RPMI8226 (cell line): ENCODE results near the gene BCKDHB.
"Not testable (repeated sequence)": the region's sequence is repeated elsewhere in the genome, so short reads cannot be mapped to it uniquely, and the experiment has no call there.

Experiments used
- DNase-seq: peaks from one replicate; pipeline ENCODE4 v3.0.0-alpha.2; 2015

Gene BCKDHB

DNA sequence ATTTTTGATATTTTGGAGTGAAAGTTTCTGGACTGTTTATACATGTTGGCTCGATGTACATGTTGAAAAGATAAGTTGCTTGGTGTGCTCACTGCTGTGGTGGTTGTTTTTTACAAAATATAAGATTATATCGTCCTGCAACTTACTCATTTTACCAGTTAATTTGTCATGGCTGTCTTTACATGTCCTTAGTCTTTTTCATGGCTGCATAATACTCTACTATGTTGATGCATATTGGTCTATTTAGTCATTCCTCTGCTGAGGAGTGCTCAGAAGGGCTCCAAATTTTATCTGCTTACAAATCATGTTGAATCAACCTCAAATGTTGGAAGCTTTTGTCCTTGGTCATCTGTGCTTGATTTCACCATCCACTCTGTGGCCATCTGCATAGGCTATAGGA lies 164.6 kb downstream of the BCKDHB start:
- no peak for DNase-seq

- no peak for DNase-seq
Observed at GRCh38 chr6:80272988-80273387, 166.5 kb downstream of the BCKDHB start.

DNA sequence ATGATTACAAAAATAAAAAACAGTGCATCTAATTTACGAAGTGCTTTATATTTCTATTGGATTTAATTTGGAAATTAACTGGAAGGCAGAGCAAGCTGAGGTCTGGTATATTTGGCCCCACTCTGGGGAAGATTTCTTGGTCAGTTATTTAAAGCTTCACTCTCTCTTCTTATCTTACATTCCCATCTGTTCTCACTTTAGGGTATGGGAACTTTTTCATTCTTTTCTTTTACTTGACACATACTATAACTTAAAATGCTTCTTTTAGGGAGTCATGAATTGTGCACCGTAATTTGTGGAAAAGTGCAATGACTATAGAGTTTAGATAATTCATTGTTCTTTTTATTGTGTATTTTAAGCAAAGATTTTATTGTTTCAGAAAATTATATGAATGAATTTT lies 170.4 kb downstream of the BCKDHB start:
- no peak for DNase-seq

- no peak for DNase-seq
Observed at GRCh38 chr6:80277501-80277900, 171.0 kb downstream of the BCKDHB start.

GRCh38 chr6:80280262-80281010 lies 174.0 kb downstream of the BCKDHB start:
- no peak for DNase-seq

GRCh38 chr6:80282913-80283554 lies 176.6 kb downstream of the BCKDHB start:
- no peak for DNase-seq

GRCh38 chr6:80287112-80287511 lies 180.6 kb downstream of the BCKDHB start:
- no peak for DNase-seq

DNA sequence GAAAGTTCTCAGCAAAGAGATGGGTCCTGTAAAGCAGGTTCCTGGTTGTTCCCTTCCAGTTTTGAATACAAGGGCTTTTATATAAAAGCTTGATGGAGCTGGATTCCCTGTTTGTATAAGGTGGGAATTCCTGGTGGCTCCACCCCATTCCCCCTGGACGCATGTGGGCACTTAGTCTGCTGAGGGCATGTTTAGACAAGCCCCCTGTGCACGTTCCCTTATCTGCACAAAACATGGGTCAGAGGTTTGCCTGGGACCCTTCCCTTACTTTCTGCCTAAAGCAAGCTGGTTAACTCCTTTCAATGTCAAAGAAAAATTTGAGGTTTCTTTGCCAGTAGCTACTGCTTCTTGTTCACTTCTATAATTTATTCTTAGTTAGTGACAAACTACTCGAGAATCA lies 181.1 kb downstream of the BCKDHB start:
- DNase-seq = no peak

DNA sequence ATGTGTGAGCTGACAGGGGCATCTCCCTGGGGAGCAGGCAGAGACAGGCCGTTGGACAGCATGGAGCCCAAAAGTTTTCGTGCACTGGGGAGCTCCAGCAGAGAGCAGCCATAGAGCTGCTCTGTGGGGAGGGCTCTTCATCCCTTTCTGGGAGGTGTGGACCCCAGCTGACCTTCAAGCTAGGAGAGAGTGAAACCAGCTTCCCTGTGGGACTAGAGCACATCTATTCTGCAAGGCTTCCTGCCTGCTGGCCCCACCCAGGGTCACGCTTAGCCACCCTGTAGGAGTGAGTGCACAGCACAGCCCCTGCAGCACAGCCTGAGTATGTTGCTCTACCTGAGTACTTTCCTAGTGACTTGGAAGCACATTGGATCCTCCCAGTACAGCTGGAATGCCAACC lies 183.3 kb downstream of the BCKDHB start:
- no peak for DNase-seq

DNA sequence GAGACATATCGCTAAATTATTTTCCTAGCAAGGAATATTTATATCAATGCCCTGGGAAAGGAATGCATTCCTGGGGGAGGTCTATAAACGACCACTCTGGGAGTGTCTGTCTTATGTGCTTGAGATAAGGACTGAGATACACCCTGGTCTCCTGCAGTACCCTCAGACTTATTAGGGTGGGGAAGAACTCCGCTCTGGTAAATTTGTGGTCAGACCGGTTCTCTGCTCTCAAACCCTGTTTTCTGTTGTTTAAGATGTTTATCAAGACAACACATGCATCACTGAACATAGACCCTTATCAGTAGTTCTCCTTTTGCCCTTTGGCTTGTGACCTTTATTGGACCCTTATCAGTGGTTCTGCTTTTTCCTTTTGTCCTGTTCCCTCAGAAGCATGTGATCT lies 188.1 kb downstream of the BCKDHB start:
- DNase-seq = not testable (repeated sequence)

GRCh38 chr6:80302716-80303115 lies 196.2 kb downstream of the BCKDHB start:
- no peak for DNase-seq

DNA sequence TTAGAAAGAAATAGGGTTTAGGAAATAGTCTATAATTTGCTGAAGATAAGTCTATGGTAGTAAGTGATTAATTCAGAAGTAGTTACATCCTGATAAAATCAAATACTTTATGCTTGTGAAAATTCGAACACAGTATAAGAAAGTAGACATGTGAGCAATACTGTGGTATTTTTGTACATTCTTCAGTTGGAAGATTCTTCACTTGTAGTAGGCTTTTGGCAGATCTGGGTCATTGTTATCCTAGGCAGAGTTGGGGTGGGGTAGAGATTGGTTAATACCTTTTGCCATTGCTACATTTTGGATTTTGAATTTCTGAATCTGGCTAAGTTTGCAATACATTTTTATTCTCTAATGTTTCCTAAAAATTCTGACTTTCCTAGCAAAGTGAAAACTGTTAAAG lies 197.5 kb downstream of the BCKDHB start:
- no peak for DNase-seq

GRCh38 chr6:80314531-80314930 lies 208.1 kb downstream of the BCKDHB start:
- no peak for DNase-seq

DNA sequence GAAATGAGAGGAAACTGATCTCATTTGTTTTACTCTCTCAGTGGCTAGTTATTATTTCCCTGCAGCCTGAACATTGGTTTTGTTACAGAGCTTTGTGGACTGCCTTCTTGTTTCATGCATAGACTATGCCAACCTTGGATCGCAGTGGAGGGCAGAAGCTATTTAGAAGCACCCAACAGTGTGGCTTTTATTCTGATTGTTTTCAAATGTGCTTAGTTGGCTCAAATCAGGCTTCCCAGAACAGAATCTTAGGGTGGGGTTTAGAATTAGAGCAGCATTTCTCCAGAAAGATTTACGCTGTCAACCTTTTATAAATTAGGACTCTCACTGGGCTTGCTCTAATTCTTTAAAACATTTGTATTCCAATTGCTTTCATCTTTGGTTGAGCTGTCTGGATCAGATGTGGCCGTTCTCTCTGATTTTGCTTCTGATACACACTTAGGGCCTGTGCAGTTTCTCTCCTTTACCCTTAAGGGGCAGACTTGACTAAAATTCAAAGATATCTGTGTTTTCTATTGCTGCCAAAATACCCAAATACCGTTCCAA lies 210.3 kb downstream of the BCKDHB start:
- DNase-seq = no peak

- DNase-seq = no peak
Observed at GRCh38 chr6:80319196-80319595, 212.7 kb downstream of the BCKDHB start.

GRCh38 chr6:80321011-80321410 lies 214.5 kb downstream of the BCKDHB start:
- DNase-seq = no peak

DNA sequence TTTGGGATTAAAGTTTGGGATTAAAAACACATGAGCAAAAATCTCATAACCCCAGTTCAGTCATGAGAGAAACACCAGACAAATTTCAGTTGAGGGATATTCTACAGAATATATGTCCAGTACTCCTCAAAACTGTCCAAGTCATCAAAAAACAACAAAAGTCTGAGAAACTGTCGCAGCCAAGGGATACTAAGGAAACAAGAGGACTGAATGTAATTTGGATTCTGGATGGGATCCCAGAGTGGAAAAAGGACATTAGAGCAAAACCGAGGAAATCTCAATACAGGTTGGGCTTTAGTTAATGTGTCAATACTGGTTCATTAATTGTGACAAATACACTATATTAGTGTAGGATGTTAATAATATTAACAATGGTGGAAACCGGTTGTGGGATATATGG lies 219.3 kb downstream of the BCKDHB start:
- DNase-seq = no peak

DNA sequence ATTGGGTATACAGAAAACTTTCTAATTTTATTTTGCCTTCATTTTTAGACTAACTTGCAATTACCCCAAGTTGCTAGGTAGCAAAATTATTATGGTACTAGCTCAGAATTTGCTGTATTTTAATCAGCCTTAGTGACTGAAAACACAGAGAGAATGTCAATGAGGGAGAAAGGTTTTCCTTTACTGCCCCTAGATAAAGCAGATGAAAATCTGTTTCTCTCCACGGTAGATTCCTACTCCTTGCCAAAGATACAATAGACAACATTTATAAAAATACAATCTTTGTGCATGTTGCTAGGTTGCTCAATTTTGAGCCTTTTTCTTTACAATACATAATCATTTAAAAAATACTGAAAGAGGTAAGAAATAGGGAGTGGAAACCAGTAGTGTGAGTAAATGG lies 222.2 kb downstream of the BCKDHB start:
- no peak for DNase-seq

DNA sequence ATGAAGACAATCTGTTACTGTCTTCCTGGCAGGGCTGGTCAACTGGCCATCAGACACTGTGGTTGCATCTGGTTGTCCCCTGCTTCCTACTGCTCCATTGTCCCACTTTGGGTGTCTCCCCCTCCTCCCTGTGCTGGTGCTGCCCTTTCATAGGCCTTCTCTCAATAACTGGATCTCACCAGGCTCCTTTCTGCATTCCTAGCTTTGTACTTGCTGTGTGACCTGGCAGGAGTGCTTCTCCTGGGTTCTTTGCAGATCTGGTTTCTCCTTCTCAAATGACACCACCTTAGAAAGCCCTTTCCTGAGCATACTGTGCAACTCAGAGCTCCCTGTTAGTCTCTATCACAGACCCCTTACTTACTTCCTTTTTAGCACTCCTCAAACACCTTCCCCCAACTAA lies 223.0 kb downstream of the BCKDHB start:
- no peak for DNase-seq

GRCh38 chr6:80330961-80331360 lies 224.5 kb downstream of the BCKDHB start:
- no peak for DNase-seq

DNA sequence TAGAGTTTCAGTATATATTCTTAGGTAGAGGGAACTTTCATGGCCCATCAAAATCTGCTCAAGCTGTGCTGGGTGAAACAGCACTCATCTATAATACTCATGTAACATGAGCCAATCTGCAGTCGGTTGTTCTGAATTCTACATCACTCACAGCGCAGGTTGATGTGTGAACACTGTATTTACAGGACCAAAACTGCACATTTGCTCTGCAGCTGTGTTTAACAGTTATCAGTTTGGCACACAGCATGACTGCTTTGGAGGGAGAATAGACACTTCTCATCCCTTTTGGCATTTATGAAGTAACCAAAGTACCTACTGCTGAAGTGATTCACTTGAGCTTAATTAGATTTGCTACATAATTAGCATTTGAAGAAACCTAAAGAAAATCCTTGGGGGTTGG lies 225.1 kb downstream of the BCKDHB start:
- DNase-seq = no peak

- no peak for DNase-seq
Observed at GRCh38 chr6:80331974-80332373, 225.5 kb downstream of the BCKDHB start.

- DNase-seq = no peak
Observed at GRCh38 chr6:80333342-80333741, 226.9 kb downstream of the BCKDHB start.

DNA sequence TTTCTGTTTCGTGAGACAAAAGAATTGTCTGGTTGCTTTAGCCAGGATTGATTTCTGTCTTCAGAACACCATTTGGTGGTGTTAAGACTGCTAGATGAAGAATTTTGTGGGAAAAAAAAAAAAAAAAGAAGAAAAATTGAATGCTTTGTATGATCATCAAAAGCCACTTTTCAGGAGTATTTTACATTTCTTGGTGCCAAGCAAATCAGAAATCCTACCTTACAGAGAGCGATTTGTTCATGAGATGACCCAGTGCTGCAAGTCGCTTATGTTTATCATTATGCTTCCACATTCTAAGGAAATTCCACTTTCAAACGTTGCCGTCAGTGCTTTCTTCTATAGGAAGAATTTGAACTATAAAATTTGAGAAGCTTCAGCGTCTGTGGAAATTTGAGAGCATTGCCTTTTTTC lies 228.7 kb downstream of the BCKDHB start:
- no peak for DNase-seq

DNA sequence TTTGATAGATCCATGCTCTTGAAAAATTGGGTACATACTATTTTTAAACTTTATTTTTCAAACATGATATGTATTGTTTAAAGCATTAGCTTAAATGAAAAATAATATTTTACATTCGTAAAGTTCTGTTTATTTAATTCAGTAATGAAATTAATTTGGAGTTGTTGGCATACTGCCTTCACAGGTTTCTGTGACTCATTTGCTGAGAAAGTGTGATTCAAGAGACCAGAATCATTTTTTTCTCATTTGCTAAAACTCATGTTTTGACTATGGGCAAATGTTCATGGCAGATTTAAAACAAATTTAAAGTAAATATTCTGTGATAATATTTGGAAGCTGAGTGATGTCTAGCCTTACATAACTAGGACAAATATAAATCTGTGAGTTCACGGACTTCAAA lies 230.4 kb downstream of the BCKDHB start:
- DNase-seq = no peak
